Bronchial epithelial cell (primary cell): ENCODE measurements around the gene SPTLC3. TPM values are rescaled to one million over a fixed set of nuclear protein-coding genes. Genes with fewer than 3 reads are reported as not detected.

Experiments used
- DNase-seq: peaks from one replicate; pipeline ENCODE4 v3.0.0-alpha.2; 2010; ENCODE audit warnings: low read depth
- FAIRE-seq: peaks from 2 replicates; lab custom pipeline; 2011; peaks lifted over from hg19 to GRCh38; lab: Jason Lieb, UNC
- H3K27me3 ChIP-seq: 2 replicates; pipeline ENCODE4 v1.5.1; 2011; ENCODE audit warnings: low read length; ENCODE audit not compliant: control insufficient read depth, insufficient read depth
- H3K36me3 ChIP-seq: 2 replicates; pipeline ENCODE4 v1.5.1; 2011; ENCODE audit warnings: low read length; ENCODE audit not compliant: control insufficient read depth, insufficient read depth
- H3K4me3 ChIP-seq: 2 replicates; pipeline ENCODE4 v1.5.1; 2011; ENCODE audit warnings: mild to moderate bottlenecking, low read depth, low read length, control low read depth
- total RNA-seq: library from RNA; depleted of rRNA; stranded (reverse); fragments of >200 nt; gene quantifications from 2 replicates; pipeline ENCODE4 v1.2.1, GENCODE V29; 2014
- TF ChIP-seq, protein P1 (sequence below): IDR thresholded peaks from 2 replicates; pipeline ENCODE4 v1.5.1; 2011; ENCODE audit warnings: mild to moderate bottlenecking, moderate library complexity, low read length, control low read depth, inconsistent platforms; ENCODE audit not compliant: insufficient read depth, severe bottlenecking

The SPTLC3 gene
- total RNA-seq, 1 donor from 2014 or later = 2.4 TPM

DNA sequence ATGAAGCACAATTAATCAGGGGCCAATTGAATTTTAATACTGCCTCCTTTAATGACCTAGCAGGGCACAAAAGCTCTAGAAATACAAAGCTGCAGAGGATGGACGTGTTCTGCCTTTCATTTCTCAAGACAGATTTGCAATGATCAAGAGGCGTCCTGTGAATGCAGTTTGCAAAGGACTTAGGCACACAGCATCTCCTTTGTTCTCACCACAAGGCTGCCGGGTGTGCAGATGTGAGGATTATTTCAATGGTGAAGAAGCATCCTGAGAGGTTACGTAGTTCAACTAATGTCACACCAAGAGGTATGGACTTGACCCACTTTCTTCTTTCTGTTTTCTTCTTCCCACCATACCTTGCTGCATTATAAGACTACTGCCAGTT, 42.9 kb upstream of the SPTLC3 start:
- no peaks in the 10 kb centered on the region for H3K36me3 ChIP-seq
- DNase-seq (no peak), FAIRE-seq (no peak)
- TF ChIP-seq, protein P1, sequence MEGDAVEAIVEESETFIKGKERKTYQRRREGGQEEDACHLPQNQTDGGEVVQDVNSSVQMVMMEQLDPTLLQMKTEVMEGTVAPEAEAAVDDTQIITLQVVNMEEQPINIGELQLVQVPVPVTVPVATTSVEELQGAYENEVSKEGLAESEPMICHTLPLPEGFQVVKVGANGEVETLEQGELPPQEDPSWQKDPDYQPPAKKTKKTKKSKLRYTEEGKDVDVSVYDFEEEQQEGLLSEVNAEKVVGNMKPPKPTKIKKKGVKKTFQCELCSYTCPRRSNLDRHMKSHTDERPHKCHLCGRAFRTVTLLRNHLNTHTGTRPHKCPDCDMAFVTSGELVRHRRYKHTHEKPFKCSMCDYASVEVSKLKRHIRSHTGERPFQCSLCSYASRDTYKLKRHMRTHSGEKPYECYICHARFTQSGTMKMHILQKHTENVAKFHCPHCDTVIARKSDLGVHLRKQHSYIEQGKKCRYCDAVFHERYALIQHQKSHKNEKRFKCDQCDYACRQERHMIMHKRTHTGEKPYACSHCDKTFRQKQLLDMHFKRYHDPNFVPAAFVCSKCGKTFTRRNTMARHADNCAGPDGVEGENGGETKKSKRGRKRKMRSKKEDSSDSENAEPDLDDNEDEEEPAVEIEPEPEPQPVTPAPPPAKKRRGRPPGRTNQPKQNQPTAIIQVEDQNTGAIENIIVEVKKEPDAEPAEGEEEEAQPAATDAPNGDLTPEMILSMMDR = no peak
- H3K4me3 ChIP-seq = no peak overlapping the region
- H3K27me3 ChIP-seq = no peaks in the 10 kb centered on the region

DNA sequence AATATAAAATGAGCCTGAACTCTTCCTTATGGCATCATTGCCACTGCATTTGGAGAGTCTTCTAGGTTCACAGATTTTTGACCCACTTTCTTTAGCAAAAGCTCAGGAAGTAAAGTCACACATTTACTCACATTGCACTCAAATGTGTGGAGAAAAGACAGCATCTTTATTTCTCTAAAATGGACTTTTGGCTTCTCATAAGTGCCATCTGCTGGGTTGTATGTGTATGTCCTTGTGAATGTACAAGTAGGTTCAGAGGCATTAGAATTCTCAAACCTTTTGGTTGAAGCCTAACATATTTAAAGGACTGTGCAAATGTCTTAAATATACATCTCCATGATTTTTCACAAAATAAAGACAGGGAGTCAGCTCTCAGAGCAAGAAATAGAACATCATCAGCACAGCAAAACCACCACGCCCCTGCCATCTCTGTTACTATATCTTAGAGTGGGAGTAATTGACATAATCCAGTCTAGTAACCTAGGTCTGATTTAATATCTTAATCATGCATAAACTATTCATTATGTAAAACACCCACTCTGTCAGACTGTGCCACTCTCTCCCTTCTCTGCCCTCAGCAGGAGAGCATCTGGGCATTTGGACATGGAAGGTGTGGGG, 42.2 kb upstream of the SPTLC3 start:
- TF ChIP-seq, protein P1 = peak; percentile 39
- DNase-seq (peak; percentile 47), FAIRE-seq (no peak)
- Histone ChIP-seq H3K36me3 (no peaks in the 10 kb centered on the region), H3K4me3 (no peak overlapping the region), H3K27me3 (no peaks in the 10 kb centered on the region)

DNA sequence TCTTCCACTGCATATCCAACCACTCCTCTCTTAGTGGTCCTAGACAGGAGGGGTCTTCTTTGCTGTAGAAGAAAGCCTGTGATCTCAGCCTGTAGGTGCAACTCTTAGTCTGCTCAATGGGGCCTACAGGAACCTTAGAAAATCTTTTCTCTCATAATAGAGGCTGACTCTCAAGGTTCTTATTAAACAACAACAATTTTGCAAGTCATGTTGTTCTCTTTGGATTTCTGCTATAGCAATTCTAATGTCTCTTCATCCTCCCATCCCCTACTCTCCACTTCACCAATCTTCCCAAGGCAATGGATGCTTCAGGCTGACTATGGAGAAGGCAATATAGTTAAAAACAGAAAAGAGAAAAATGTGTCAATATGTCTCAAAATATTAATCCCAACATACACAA, 40.8 kb upstream of the SPTLC3 start:
- TF ChIP-seq, protein P1 = no peak
- Histone ChIP-seq H3K27me3 (no peaks in the 10 kb centered on the region), H3K4me3 (no peak overlapping the region), H3K36me3 (no peaks in the 10 kb centered on the region)
- DNase-seq (no peak), FAIRE-seq (no peak)

DNA sequence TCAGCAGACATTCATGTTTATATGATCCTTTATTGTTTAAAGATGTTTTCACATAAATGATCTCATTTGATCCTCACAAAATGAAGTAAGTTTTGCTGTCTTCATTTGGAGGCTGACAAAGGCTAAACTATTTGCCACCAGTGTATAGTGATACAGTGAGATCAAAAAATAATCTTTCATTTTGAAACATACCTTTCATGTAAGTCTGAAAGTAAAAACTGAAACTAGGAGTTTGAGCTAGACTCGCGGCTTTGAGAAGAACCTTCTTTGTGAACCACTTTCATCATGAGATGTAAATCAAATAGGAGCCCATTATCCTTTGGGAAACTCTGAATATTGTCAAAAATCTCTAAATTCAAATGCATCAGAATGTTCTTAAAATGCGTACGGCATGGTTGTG, 40.3 kb upstream of the SPTLC3 start:
- DNase-seq (no peak), FAIRE-seq (no peak)
- TF ChIP-seq, protein P1 = no peak
- Histone ChIP-seq H3K4me3 (no peak overlapping the region), H3K36me3 (no peaks in the 10 kb centered on the region), H3K27me3 (no peaks in the 10 kb centered on the region)

DNA sequence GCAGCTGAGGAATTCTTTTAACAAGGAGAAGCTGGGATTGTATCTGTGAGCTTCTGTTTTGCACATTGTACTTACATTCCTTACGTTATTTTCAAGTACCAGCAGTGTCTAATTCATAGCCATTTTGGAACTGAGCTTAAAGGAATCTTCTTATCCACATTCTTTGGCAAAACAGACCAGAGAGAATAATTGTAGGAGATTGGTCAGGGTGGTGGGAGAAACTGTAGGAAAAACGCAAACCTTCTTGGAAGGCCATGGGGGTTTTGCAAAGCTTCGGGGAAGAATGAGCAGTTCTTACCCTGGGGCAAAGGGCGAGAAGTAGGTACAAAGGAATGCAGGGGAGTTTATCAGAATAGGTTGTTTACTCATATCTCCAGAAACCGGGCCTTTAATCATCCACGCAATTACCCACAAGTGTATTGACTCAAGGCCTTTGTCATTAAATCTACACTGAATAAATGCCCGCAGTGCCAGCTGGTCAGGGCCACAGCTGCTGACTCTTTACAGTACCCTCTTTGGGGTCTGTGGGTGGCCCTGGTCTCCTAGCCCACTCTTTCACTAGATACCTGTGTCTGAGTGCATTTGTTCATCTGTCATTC, 39.6 kb upstream of the SPTLC3 start:
- no peak overlapping the region for H3K4me3 ChIP-seq
- FAIRE-seq (no peak), DNase-seq (peak; percentile 55)
- no peaks in the 10 kb centered on the region for H3K36me3 ChIP-seq
- TF ChIP-seq, protein P1 = no peak
- H3K27me3 ChIP-seq = no peaks in the 10 kb centered on the region
